Activated T-helper 2 cell treated with anti-CD3 and anti-CD28 coated beads, Interferon-gamma antibody, Interleukin-2, Interleukin-4, amounts not matched to agents 10 μg/mL and 5 μg/mL and 100 μg/mL, durations not matched to agents 14 hours and 24 hours and 36 hours (primary cell): ENCODE data around the gene ZNF384. TPM values are rescaled to one million over a fixed set of nuclear protein-coding genes. Genes with fewer than 3 reads are reported as not detected.

Experiments
- DNase-seq: peaks from one replicate; pipeline ENCODE4 v3.0.0; 2021; ENCODE audit warnings: low spot score
- H3K27ac Mint-ChIP-seq: one replicate; pipeline ENCODE4 v1.8.0; 2021; ENCODE audit warnings: mixed read lengths
- H3K27me3 Mint-ChIP-seq: one replicate; pipeline ENCODE4 v1.8.0; 2021; ENCODE audit warnings: low read depth, mixed read lengths
- H3K36me3 Mint-ChIP-seq: one replicate; pipeline ENCODE4 v1.8.0; 2021; ENCODE audit warnings: low read depth, mixed read lengths
- H3K4me1 Mint-ChIP-seq: one replicate; pipeline ENCODE4 v1.8.0; 2021; ENCODE audit warnings: low read depth, mixed read lengths
- H3K4me3 Mint-ChIP-seq: one replicate; pipeline ENCODE4 v1.8.0; 2021; ENCODE audit warnings: low read depth, mild to moderate bottlenecking, moderate library complexity, mixed read lengths
- H3K9me3 Mint-ChIP-seq: one replicate; pipeline ENCODE4 v1.8.0; 2021; ENCODE audit warnings: mixed read lengths
- intact Hi-C: fragments of 100-400 bp; cut with micrococcal nuclease; formaldehyde crosslinking; loops from one replicate; pipeline ENCODE4 v1.15.1; 2023
- total RNA-seq: library from RNA; stranded (reverse); gene quantifications from 2 replicates; pipeline ENCODE4 v1.2.3, GENCODE V29; 2022

The ZNF384 gene
- total RNA-seq, 1 donor from 2014 or later, result 73.7 TPM

DNA sequence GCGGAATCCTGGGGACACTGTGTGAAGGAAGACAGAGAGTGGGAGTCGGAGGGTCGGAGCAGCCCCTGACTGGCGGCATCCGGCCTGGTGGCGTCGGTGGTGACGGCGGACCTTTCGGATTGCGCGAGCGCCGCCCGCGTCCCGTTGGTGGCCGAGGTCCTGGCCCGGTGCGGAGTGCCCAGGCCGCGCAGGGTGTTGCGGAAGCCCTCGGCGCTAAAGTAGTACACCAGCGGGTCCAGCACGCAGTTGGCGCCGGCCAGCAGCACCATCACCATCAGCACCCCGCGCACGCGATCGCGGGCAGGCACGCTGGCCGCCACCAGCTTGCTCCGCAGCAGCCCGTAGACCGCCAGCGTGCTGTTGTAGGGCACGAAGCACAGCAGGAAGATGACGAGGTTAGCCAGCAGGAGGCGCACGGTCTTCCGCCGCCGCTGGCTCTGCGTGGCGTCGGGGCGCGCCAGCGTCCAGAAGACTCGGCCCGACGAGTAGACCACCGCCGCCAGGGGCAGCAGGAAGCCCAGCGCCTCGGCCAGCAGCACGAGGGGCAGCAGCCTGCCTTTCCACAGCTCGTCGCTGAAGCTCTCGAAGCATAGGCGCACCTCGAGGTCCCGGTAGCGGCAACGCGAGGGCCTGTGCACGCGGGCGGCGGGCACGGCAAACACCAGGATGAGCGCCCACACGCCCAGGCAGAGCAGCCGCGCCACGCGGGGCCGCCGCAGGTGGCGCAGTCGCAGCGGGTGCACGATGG lies 68.9 kb downstream of the ZNF384 start:
- Mint-ChIP-seq H3K27ac (no peak overlapping the region), H3K27me3 (no peaks in the 10 kb centered on the region), H3K36me3 (peaks cover 3% of the 10 kb centered on the region), H3K4me1 (peaks cover 3% of the 10 kb centered on the region), H3K9me3 (no peaks in the 10 kb centered on the region), H3K4me3 (peak overlapping the region; percentile 65)
- intact Hi-C loops, result no loop called here
- DNase-seq, result peak; percentile 47

DNA sequence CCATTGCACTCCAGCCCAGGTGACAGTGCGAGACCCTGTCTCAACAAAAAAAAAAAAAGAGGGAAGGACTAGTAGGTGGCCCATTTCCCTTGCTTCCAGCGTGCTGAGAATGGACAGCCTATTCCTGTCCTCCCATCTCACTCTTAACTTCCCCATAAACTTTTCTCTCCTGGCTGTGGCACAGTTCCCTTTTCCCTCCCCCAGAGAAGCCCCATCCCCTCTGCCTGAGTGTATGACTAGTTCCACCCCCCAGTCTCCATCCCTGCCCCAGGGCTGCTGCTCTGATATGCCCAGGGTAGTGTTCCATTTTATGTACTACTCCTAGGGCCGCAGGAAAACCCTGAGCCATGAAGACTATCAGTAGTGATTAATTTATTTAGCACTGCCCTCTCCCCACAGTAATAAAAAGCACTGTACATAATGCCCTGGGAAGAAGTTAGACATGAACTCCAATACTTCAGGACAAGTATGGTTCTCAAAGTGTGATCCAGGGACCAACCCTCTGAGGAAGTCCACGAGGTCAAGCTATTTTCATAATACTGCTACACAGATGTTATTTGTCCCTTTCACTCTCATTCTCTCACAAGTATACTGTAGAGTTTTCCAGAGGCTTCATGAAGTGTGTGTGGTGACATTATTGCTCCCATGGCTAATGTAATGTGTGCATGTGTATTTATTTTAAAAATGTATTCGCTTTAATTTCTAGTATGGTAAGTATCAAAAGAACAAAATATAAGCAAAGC lies 70.5 kb downstream of the ZNF384 start:
- no peak for DNase-seq
- intact Hi-C loops, result no loop called here
- H3K27me3 Mint-ChIP-seq, result no peaks in the 10 kb centered on the region
- peaks cover 5% of the 10 kb centered on the region for H3K4me1 Mint-ChIP-seq
- H3K9me3 Mint-ChIP-seq, result no peaks in the 10 kb centered on the region
- H3K27ac Mint-ChIP-seq, result peak overlapping the region; percentile 51
- peaks cover 3% of the 10 kb centered on the region for H3K36me3 Mint-ChIP-seq
- no peak overlapping the region for H3K4me3 Mint-ChIP-seq

Other genes with a start within 250 kb of the ZNF384 start
- gene CD27, start 244.4 kb downstream of the ZNF384 start, total RNA-seq, result 23.3 and 25.9 TPM in 2 replicates
- gene TAPBPL, start 237.3 kb downstream of the ZNF384 start, total RNA-seq, result 30.9 and 37.4 TPM in 2 replicates
- 38.7 and 40.7 TPM in 2 replicates for gene VAMP1, start 218.7 kb downstream of the ZNF384 start, total RNA-seq
- gene MRPL51, start 196.1 kb downstream of the ZNF384 start, total RNA-seq, result 262 and 283 TPM in 2 replicates
- gene NCAPD2, start 195.3 kb downstream of the ZNF384 start, total RNA-seq, result 114 and 120 TPM in 2 replicates
- 4,713 and 4,805 TPM in 2 replicates for gene GAPDH, start 154.9 kb downstream of the ZNF384 start, total RNA-seq
- 15.5 and 16.6 TPM in 2 replicates for gene IFFO1, start 133.3 kb downstream of the ZNF384 start, total RNA-seq
- 146 and 157 TPM in 2 replicates for gene NOP2, start 121.1 kb downstream of the ZNF384 start, total RNA-seq
- gene CHD4, start 82.0 kb downstream of the ZNF384 start, total RNA-seq, result 343 and 351 TPM in 2 replicates
- gene LPAR5, start 53.4 kb downstream of the ZNF384 start, total RNA-seq, result 3.6 and 4.1 TPM in 2 replicates
- gene ACRBP, start 41.9 kb downstream of the ZNF384 start, total RNA-seq, result 1.2 and 1.5 TPM in 2 replicates
- 18.5 and 19.1 TPM in 2 replicates for gene ING4, start 26.3 kb downstream of the ZNF384 start, total RNA-seq
- 0.18 TPM in 1 of 2 replicates, not detected in the other for gene PIANP, start 11.4 kb upstream of the ZNF384 start, total RNA-seq
- gene COPS7A, start 34.7 kb upstream of the ZNF384 start, total RNA-seq, result 33.0 and 35.6 TPM in 2 replicates
- 162 and 172 TPM in 2 replicates for gene MLF2, start 63.8 kb upstream of the ZNF384 start, total RNA-seq
- gene PTMS, start 77.0 kb upstream of the ZNF384 start, total RNA-seq, result 235 and 262 TPM in 2 replicates
- 215 and 223 TPM in 2 replicates for gene LAG3, start 83.1 kb upstream of the ZNF384 start, total RNA-seq
- 354 and 368 TPM in 2 replicates for gene CD4, start 100.2 kb upstream of the ZNF384 start, total RNA-seq
- gene GPR162, start 132.4 kb upstream of the ZNF384 start, total RNA-seq, result 0.11 and 0.30 TPM in 2 replicates
- gene P3H3, start 139.0 kb upstream of the ZNF384 start, total RNA-seq, result 5.2 and 5.3 TPM in 2 replicates
- 1.2 and 1.3 TPM in 2 replicates for gene GNB3, start 151.6 kb upstream of the ZNF384 start, total RNA-seq
- 41.6 and 42.1 TPM in 2 replicates for gene CDCA3, start 161.9 kb upstream of the ZNF384 start, total RNA-seq
- gene USP5, start 162.8 kb upstream of the ZNF384 start, total RNA-seq, result 133 and 134 TPM in 2 replicates
- gene TPI1, start 178.2 kb upstream of the ZNF384 start, total RNA-seq, result 1,708 and 1,711 TPM in 2 replicates
- gene SPSB2, start 183.9 kb upstream of the ZNF384 start, total RNA-seq, result 3.7 and 4.1 TPM in 2 replicates
- gene LRRC23, start 215.4 kb upstream of the ZNF384 start, total RNA-seq, result 4.7 and 6.6 TPM in 2 replicates
- 230 and 235 TPM in 2 replicates for gene ENO2, start 225.2 kb upstream of the ZNF384 start, total RNA-seq
- gene ATN1, start 238.6 kb upstream of the ZNF384 start, total RNA-seq, result 66.8 and 70.5 TPM in 2 replicates